Esophagus squamous epithelium (tissue), 5 donors: Measurements from ENCODE around the gene HS2ST1. TPM values are rescaled to one million over a fixed set of nuclear protein-coding genes. Genes with fewer than 3 reads are reported as not detected.
"Not testable (repeated sequence)": the region's sequence is repeated elsewhere in the genome, so short reads cannot be mapped to it uniquely, and the experiment has no call there.

Source experiments
- DNase-seq: peaks from one replicate; lab custom pipeline; 2025; lab: John Stamatoyannopoulos, UW
- H3K27ac ChIP-seq, 4 donors: fragments of 200-600 bp; sonication (generic); one replicate each; pipeline ENCODE4 v1.5.1; 2016 to 2019; ENCODE audit warnings: mild to moderate bottlenecking in 1 of 4
- H3K27me3 ChIP-seq, 4 donors: fragments of 200-600 bp; sonication (generic); 1 replicate in 3 of 4; 2 replicates in 1 of 4; pipeline versions ENCODE4 v1.5.1 to v1.6.0; 2017 to 2021; ENCODE audit warnings: antibody characterized with exemption in 1 of 4
- H3K36me3 ChIP-seq, 3 donors: fragments of 200-600 bp; sonication (generic); one replicate each; pipeline ENCODE4 v1.5.1; 2016 to 2019
- H3K4me1 ChIP-seq, 3 donors: fragments of 200-600 bp; sonication (generic); one replicate each; pipeline ENCODE4 v1.5.1; 2017 to 2019
- H3K4me3 ChIP-seq, 4 donors: fragments of 200-600 bp; sonication (generic); 1 replicate in 3 of 4; 2 replicates in 1 of 4; pipeline ENCODE4 v1.5.1; 2016 to 2019; ENCODE audit warnings: mild to moderate bottlenecking in 2 of 4, moderate library complexity in 1 of 4
- H3K9me3 ChIP-seq, 3 donors: fragments of 200-600 bp; sonication (generic); one replicate each; pipeline ENCODE4 v1.5.1; 2016 to 2019
- POLR2A ChIP-seq, 4 donors: fragments of 450-650 bp; IDR thresholded peaks; one replicate each; pipeline ENCODE4 v1.6.1; 2017; ENCODE audit warnings: antibody characterized with exemption in 4 of 4, mild to moderate bottlenecking in 4 of 4, moderate library complexity in 3 of 4
- WGBS, 2 donors: methylation state at CpG; one replicate each; pipeline ENCODE4 v1.1.5; 2018; 5-methylcytosine and 5-hydroxymethylcytosine counted together
- intact Hi-C: fragments of 100-400 bp; cut with DNase I; formaldehyde crosslinking; loops from one replicate; pipeline ENCODE4 v1.15.0; 2022
- total RNA-seq, 4 donors: library from RNA; depleted of rRNA; stranded (reverse); fragments of >200 nt; gene quantifications; one replicate each; pipeline ENCODE4 v1.1.0, GENCODE V29; 2016
- TF ChIP-seq, protein P1 (sequence below), 6 experiments: fragments of 450-650 bp in 4 of 6; fragments of 200-600 bp in 2 of 6; sonication (generic) in 2 of 6; IDR thresholded peaks; one replicate each; pipeline ENCODE4 v1.5.1; 2016 to 2019; ENCODE audit warnings: antibody characterized with exemption in 6 of 6, mild to moderate bottlenecking in 4 of 6, moderate library complexity in 4 of 6
- donor health status: DM: yes; HTN: yes; CAD: no.

The HS2ST1 gene
- total RNA-seq, 4 donors from 2014 or later = 5.3 to 10.5 (median 9.1) TPM

GRCh38 chr1:87004857-87005256 lies 90.4 kb downstream of the HS2ST1 start:
- H3K27ac ChIP-seq = no peak overlapping the region
- no peaks in the 10 kb centered on the region for H3K4me1 ChIP-seq
- 96 to 100% methylated on average over 1 of the region's 1 CpG for WGBS, 2 donors
- TF ChIP-seq, protein P1, sequence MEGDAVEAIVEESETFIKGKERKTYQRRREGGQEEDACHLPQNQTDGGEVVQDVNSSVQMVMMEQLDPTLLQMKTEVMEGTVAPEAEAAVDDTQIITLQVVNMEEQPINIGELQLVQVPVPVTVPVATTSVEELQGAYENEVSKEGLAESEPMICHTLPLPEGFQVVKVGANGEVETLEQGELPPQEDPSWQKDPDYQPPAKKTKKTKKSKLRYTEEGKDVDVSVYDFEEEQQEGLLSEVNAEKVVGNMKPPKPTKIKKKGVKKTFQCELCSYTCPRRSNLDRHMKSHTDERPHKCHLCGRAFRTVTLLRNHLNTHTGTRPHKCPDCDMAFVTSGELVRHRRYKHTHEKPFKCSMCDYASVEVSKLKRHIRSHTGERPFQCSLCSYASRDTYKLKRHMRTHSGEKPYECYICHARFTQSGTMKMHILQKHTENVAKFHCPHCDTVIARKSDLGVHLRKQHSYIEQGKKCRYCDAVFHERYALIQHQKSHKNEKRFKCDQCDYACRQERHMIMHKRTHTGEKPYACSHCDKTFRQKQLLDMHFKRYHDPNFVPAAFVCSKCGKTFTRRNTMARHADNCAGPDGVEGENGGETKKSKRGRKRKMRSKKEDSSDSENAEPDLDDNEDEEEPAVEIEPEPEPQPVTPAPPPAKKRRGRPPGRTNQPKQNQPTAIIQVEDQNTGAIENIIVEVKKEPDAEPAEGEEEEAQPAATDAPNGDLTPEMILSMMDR (IDR thresholded peaks at IDR 0.05) = no peak
- TF ChIP-seq POLR2A (IDR thresholded peaks at IDR 0.05) = no peak
- DNase-seq = no peak
- intact Hi-C loops = no loop called here
- no peaks in the 10 kb centered on the region for H3K36me3 ChIP-seq
- no peaks in the 10 kb centered on the region for H3K27me3 ChIP-seq
- H3K4me3 ChIP-seq = no peak overlapping the region
- no peaks in the 10 kb centered on the region for H3K9me3 ChIP-seq

DNA sequence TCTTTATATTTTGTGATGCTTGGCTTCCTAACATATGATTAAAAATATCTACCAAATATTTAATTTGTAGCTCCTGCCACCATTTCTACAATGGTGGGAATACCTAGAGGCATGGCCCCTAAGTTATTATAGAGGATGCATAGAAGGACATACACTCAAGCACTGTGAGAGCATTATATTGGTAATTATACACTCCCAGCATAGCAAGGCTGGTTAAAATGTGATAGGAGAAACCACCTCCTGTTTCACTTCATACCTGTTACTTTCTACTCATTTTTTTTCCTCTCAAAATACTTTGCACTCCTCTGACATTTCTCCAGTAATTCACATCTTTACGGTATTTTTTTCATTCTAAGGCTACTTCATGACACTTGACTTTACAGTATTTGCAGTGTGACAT lies 92.9 kb downstream of the HS2ST1 start:
- H3K36me3 ChIP-seq = no peaks in the 10 kb centered on the region
- no peak overlapping the region for H3K27ac ChIP-seq
- H3K4me1 ChIP-seq = no peaks in the 10 kb centered on the region
- DNase-seq = no peak
- 79 to 92% methylated on average over 1 of the region's 1 CpG for WGBS, 2 donors
- H3K27me3 ChIP-seq = no peaks in the 10 kb centered on the region
- intact Hi-C loops = no loop called here
- H3K9me3 ChIP-seq = peaks cover 0 to 5% (median 0%) of the 10 kb centered on the region in 3 donors
- TF ChIP-seq POLR2A (IDR thresholded peaks at IDR 0.05) = no peak
- TF ChIP-seq, protein P1 (IDR thresholded peaks at IDR 0.05) = no peak
- H3K4me3 ChIP-seq = no peak overlapping the region

GRCh38 chr1:87013385-87013784 lies 99.0 kb downstream of the HS2ST1 start:
- H3K27ac ChIP-seq, H3K4me3 ChIP-seq, H3K4me1 ChIP-seq, intact Hi-C loops, H3K36me3 ChIP-seq, DNase-seq, H3K27me3 ChIP-seq: not testable (repeated sequence)
- peaks cover 0 to 24% (median 7%) of the 10 kb centered on the region in 3 donors for H3K9me3 ChIP-seq

DNA sequence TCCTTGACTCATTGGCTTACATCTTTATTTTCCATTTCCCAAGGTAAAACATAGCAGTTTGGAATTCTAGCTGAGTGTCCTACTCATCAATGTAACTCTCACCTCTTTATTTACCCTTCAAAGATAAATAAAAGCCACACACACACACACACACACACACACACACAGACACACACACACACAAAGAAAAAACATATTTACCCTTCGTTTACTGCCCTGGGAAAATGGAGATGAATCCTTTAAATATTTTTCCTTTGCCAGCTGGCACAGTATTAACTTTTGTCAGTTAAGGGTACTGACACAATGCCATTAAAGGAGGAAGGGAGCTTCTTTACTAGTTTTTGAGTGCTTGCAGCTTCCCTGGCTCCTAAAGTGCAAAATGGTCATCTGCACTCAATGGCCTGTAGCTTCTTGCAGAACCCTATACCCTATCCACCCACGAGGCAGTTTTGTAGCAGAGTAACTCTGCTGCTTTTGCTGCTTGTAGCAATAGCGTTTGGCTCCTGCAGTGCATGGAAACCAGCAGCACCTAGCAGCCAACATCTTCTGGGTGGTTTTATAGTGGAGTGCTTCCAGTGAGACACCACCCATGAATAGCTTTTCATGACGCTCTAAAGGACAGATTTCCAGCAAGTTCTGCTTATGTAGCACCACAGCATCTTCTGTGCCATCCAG lies 103.7 kb downstream of the HS2ST1 start:
- intact Hi-C loops = no loop called here
- no peak for DNase-seq
- TF ChIP-seq, protein P1 (IDR thresholded peaks at IDR 0.05) = no peak
- Histone ChIP-seq H3K27ac (no peak overlapping the region), H3K9me3 (peaks cover 0 to 11% (median 2%) of the 10 kb centered on the region in 3 donors), H3K36me3 (no peaks in the 10 kb centered on the region), H3K27me3 (no peaks in the 10 kb centered on the region), H3K4me3 (no peak overlapping the region), H3K4me1 (no peaks in the 10 kb centered on the region)
- 49 to 70% methylated on average over 4 of the region's 4 CpGs for WGBS, 2 donors

DNA sequence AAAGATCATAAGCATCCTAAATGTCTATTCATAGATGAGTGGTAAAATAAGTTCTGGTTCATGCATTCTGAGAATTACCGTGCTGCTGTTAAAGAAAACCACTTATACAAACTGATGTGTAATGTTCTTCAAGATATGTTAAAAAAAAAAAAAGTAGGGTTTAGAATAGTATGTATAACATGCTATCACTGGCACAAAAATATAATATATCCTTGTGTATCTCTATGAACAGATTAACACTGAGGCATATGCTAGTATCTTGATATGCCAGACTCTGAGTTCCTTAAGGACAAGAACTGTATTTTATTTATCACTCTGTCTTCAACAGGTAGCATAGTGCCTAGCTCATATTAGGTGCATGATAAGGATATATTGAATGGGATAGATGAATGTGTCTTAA lies 108.9 kb downstream of the HS2ST1 start:
- no peak overlapping the region for H3K4me3 ChIP-seq
- intact Hi-C loops = no loop called here
- H3K27ac ChIP-seq = no peak overlapping the region
- no peaks in the 10 kb centered on the region for H3K27me3 ChIP-seq
- DNase-seq = no peak
- H3K9me3 ChIP-seq = no peaks in the 10 kb centered on the region
- 0% methylated on average over 1 of the region's 1 CpG for WGBS, 2 donors
- peaks cover 0 to 14% (median 0%) of the 10 kb centered on the region in 3 donors for H3K4me1 ChIP-seq
- no peaks in the 10 kb centered on the region for H3K36me3 ChIP-seq
- TF ChIP-seq, protein P1 (IDR thresholded peaks at IDR 0.05) = no peak
- no peak for TF ChIP-seq POLR2A (IDR thresholded peaks at IDR 0.05)
